ENCODE results near the gene PTS.

PTS gene

GRCh38 chr11:112267188-112267591 is 41.0 kb downstream of the PTS start:
- DNase-seq, result no peak

GRCh38 chr11:112268406-112268805 is 42.2 kb downstream of the PTS start:
- no peak for DNase-seq

GRCh38 chr11:112269139-112269538 is 42.9 kb downstream of the PTS start:
- DNase-seq, result no peak

- no peak for DNase-seq
Observed at GRCh38 chr11:112270551-112271180, 44.4 kb downstream of the PTS start.

- DNase-seq, result no peak
Observed at GRCh38 chr11:112271242-112271641, 45.0 kb downstream of the PTS start.

- DNase-seq, result no peak
Observed at GRCh38 chr11:112273066-112273465, 46.8 kb downstream of the PTS start.

GRCh38 chr11:112274007-112274783 is 48.0 kb downstream of the PTS start:
- no peak for DNase-seq

- no peak for DNase-seq
Observed at GRCh38 chr11:112277029-112277428, 50.8 kb downstream of the PTS start.

- no peak for DNase-seq
Observed at GRCh38 chr11:112277941-112278340, 51.7 kb downstream of the PTS start.

- no peak for DNase-seq
Observed at GRCh38 chr11:112278803-112279202, 52.6 kb downstream of the PTS start.

- no peak for DNase-seq
Observed at GRCh38 chr11:112279901-112280267, 53.7 kb downstream of the PTS start.

GRCh38 chr11:112280268-112281126 is 54.3 kb downstream of the PTS start:
- no peak for DNase-seq

GRCh38 chr11:112281726-112282125 is 55.5 kb downstream of the PTS start:
- no peak for DNase-seq
